OCI-LY7 (cell line): ENCODE results near the gene RALB. TPM values are rescaled to one million over a fixed set of nuclear protein-coding genes. Genes with fewer than 3 reads are reported as not detected.

Source experiments
- BruUV-seq: library from RNA; stranded (reverse); fragments of 400-500 nt; replicated peaks from 2 replicates; lab custom pipeline; 2021; lab: Mats Ljungman, UMichigan
- CTCF ChIA-PET: fragments of 300-600 bp; sonication (Branson Sonifier 250); formaldehyde crosslinking; loops from one replicate; lab custom pipeline; 2022; ENCODE audit warnings: antibody characterized with exemption; ENCODE audit not compliant: unreplicated experiment; lab: Charles Lee
- POLR2A ChIA-PET: fragments of 300-600 bp; sonication (Branson Sonifier 250); formaldehyde crosslinking; loops from one replicate; lab custom pipeline; 2022; ENCODE audit warnings: antibody characterized with exemption; lab: Charles Lee
- DNase-seq: peaks from one replicate; pipeline ENCODE4 v3.0.0-alpha.2; 2015; ENCODE audit warnings: low spot score
- H2AFZ ChIP-seq: fragments of 200-600 bp; sonication (generic), shearing (Covaris generic); 2 replicates; pipeline ENCODE4 v1.6.1; 2014; ENCODE audit warnings: mild to moderate bottlenecking, antibody characterized with exemption, low read length, moderate library complexity
- H3K27ac ChIP-seq: fragments of 200-600 bp; sonication (generic); 2 replicates; pipeline ENCODE4 v1.5.1; 2014; ENCODE audit warnings: mixed run types, low read depth, mild to moderate bottlenecking, moderate library complexity, low read length, inconsistent platforms; ENCODE audit not compliant: poor library complexity, severe bottlenecking
- H3K36me3 ChIP-seq: fragments of 200-600 bp; sonication (generic); 2 replicates; pipeline ENCODE4 v1.6.1; 2014; ENCODE audit warnings: mild to moderate bottlenecking, antibody characterized with exemption, low read length, moderate library complexity, mixed read lengths; ENCODE audit not compliant: insufficient read depth
- H3K4me1 ChIP-seq: fragments of 200-600 bp; sonication (generic); 2 replicates; pipeline ENCODE4 v1.5.1; 2014; ENCODE audit warnings: mild to moderate bottlenecking, low read length; ENCODE audit not compliant: insufficient read depth, poor library complexity, severe bottlenecking
- H3K4me2 ChIP-seq: fragments of 200-600 bp; sonication (generic); 2 replicates; pipeline ENCODE4 v1.6.1; 2014; ENCODE audit warnings: mild to moderate bottlenecking, low read length
- H3K4me3 ChIP-seq: fragments of 200-600 bp; sonication (generic); 2 replicates; pipeline ENCODE4 v1.5.1; 2014; ENCODE audit warnings: mild to moderate bottlenecking, low read depth, low read length; ENCODE audit not compliant: poor library complexity, severe bottlenecking
- H3K79me2 ChIP-seq: fragments of 200-600 bp; sonication (generic); 2 replicates; pipeline ENCODE4 v1.6.1; 2016; ENCODE audit warnings: low read depth, mild to moderate bottlenecking, low read length, moderate library complexity, mixed read lengths; ENCODE audit not compliant: insufficient read depth
- H3K9me2 ChIP-seq: fragments of 200-600 bp; sonication (generic); 2 replicates; pipeline ENCODE4 v1.6.1; 2016; ENCODE audit warnings: mild to moderate bottlenecking, low read length, mixed read lengths; ENCODE audit not compliant: insufficient read depth
- H3K9me3 ChIP-seq: fragments of 200-600 bp; sonication (generic); 2 replicates; pipeline ENCODE4 v1.6.1; 2014; ENCODE audit warnings: mild to moderate bottlenecking, mixed run types, low read length, mixed read lengths
- H4K20me1 ChIP-seq: fragments of 200-600 bp; sonication (generic); 2 replicates; pipeline ENCODE4 v1.6.1; 2014; ENCODE audit warnings: mild to moderate bottlenecking, antibody characterized with exemption, low read length, moderate library complexity, mixed read lengths; ENCODE audit not compliant: insufficient read depth
- CTCF ChIP-seq: fragments of 200-600 bp; sonication (generic); conservative IDR thresholded peaks from 2 replicates; pipeline ENCODE4 v1.5.1; 2014; ENCODE audit warnings: mild to moderate bottlenecking, antibody characterized with exemption, low read length, moderate library complexity, mixed read lengths
- EZH2phosphoT487 ChIP-seq: fragments of 200-600 bp; sonication (generic); IDR thresholded peaks from 2 replicates; pipeline ENCODE4 v1.6.1; 2018; ENCODE audit warnings: low read depth, borderline replicate concordance, mild to moderate bottlenecking, mixed run types, antibody characterized with exemption, low read length, moderate library complexity, mixed read lengths
- intact Hi-C: fragments of 100-400 bp; cut with micrococcal nuclease; formaldehyde crosslinking; loops from one replicate; pipeline ENCODE4 v1.10.0; 2022; ENCODE audit not compliant: unreplicated experiment
- total RNA-seq, 2 experiments: library from RNA; depleted of rRNA in 1 of 2; stranded (reverse); fragments of >200 nt in 1 of 2; shearing (Covaris generic) in 1 of 2; gene quantifications; 2 replicates each; pipeline ENCODE4 v1.2.3, GENCODE V29; 2014 to 2022

RALB gene
- total RNA-seq, 2 experiments from 2014 or later = 16.2 to 23.6 TPM

DNA sequence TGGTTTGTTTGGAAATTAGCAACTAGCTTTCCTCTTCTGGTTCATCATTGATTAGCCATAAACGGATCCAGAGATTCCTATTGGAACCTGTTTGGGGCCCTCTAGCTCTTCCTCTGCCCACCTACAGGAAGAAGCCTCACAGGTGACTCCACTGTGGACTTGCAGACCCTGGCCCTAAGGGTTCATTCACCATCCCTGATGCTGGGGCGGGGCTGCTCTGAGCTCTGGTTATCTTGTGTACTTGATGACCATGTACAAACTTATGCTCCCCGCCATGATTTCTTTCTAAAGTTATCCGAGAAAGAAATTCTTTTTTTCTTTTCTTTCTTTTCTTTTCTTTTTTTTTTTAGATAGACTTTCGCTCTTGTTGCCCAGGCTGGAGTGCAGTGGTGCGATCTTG lies 59.4 kb downstream of the RALB start:
- H3K4me3 ChIP-seq = no peak overlapping the region
- H3K9me2 ChIP-seq = no peaks in the 10 kb centered on the region
- H3K9me3 ChIP-seq = no peaks in the 10 kb centered on the region
- no peak for TF ChIP-seq CTCF
- TF ChIP-seq EZH2phosphoT487 = no peak
- no peaks in the 10 kb centered on the region for H3K36me3 ChIP-seq
- no peak overlapping the region for H2AFZ ChIP-seq
- H4K20me1 ChIP-seq = no peaks in the 10 kb centered on the region
- intact Hi-C loops = loop anchor here (2.0 to 5.0 kb wide), 3 partner anchors 57 to 610 kb away; partner anchors contain the start of gene EPB41L5
- H3K27ac ChIP-seq = no peak overlapping the region
- H3K79me2 ChIP-seq = no peaks in the 10 kb centered on the region
- H3K4me1 ChIP-seq = peaks cover 30% of the 10 kb centered on the region
- ChIA-PET POLR2A (interaction anchor here (0.7 to 1.6 kb wide), 5 partner anchors 67 to 217 kb away, joined by 3 to 6 read pairs (median 3); no protein-coding TSS in a partner anchor), CTCF (interaction anchor here (0.8 to 1.2 kb wide), 3 partner anchors 65 to 138 kb away, joined by 3 to 5 read pairs (median 3); no protein-coding TSS in a partner anchor)
- H3K4me2 ChIP-seq = no peak overlapping the region
- BruUV-seq = no TSS peak
- no peak for DNase-seq

DNA sequence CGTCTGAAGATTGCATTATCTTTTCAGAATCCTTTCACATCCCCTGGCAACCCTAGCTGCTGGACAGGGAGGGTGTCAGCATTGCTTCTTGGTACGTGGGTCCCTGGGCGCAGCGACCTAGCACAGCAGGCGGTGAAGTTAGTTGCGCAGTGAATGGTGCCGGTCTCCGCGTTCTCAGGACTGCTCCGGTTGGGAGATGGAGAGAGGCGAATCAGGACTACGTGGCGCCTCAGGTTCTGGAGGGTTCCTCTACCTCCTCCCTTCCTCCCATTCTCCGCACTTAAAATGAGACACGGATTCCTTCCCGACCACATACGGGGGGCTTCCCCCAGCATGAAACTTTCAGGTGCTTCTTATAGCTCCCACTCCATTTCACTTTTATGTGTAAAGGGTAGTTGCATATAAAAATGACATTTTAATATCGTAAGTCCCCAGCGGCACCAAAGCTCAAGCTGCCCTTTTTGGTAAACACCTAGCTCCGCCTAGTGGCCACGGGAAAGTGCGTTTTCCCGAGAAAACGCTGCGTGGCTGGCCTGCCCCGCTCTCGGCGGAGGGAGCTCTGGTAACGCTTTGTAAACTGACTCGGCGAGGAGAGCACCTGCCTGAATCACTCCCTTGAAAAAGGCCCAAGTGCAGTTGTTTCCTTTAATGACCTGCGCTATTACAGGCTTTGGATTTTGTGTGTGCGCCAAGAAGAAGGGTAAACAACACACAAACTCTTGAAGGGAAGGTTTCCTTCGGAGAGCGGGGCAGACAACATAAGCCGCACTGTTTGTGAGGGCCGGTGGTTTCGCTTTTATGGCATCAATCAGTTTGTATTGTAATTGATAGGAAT lies 60.4 kb downstream of the RALB start:
- ChIA-PET POLR2A (interaction anchor here (0.7 to 1.6 kb wide), 6 partner anchors 13 to 137 kb away, joined by 3 to 6 read pairs (median 3); partner anchors contain the start of gene TMEM185B), CTCF (interaction anchor here (0.6 to 0.9 kb wide), 2 partner anchors 11 to 269 kb away, joined by 3 read pairs; no protein-coding TSS in a partner anchor)
- no peaks in the 10 kb centered on the region for H3K36me3 ChIP-seq
- peak overlapping the region; percentile 53 for H3K4me2 ChIP-seq
- H3K79me2 ChIP-seq = no peaks in the 10 kb centered on the region
- DNase-seq = peak; percentile 77
- H3K4me1 ChIP-seq = peaks cover 26% of the 10 kb centered on the region
- H3K9me3 ChIP-seq = no peaks in the 10 kb centered on the region
- no peaks in the 10 kb centered on the region for H3K9me2 ChIP-seq
- H2AFZ ChIP-seq = no peak overlapping the region; the same call in 1 of the 2 replicates
- TF ChIP-seq CTCF (peak; percentile 92), EZH2phosphoT487 (no peak)
- no peak overlapping the region for H3K4me3 ChIP-seq
- H3K27ac ChIP-seq = no peak overlapping the region
- BruUV-seq = no TSS peak
- no peaks in the 10 kb centered on the region for H4K20me1 ChIP-seq
- intact Hi-C loops = loop anchor here (1.0 to 5.0 kb wide), 7 partner anchors 58 to 611 kb away; partner anchors contain the start of gene EPB41L5
